Kidney epithelial cell (primary cell): Measurements from ENCODE around the gene CABP5. TPM values are rescaled to one million over a fixed set of nuclear protein-coding genes. Genes with fewer than 3 reads are reported as not detected.
"Not testable (repeated sequence)": the region's sequence is repeated elsewhere in the genome, so short reads cannot be mapped to it uniquely, and the experiment has no call there.

Source experiments
- DNase-seq: peaks from one replicate; pipeline ENCODE4 v3.0.0-alpha.2; 2010; ENCODE audit warnings: low read depth
- H3K27me3 ChIP-seq: 2 replicates; pipeline ENCODE4 v1.6.0; 2011; ENCODE audit warnings: low read length; ENCODE audit not compliant: control insufficient read depth, insufficient read depth
- H3K36me3 ChIP-seq: 2 replicates; pipeline ENCODE4 v1.5.1; 2011; ENCODE audit warnings: low read length; ENCODE audit not compliant: control insufficient read depth, insufficient read depth
- H3K4me3 ChIP-seq: 2 replicates; pipeline ENCODE4 v1.5.1; 2011; ENCODE audit warnings: low read depth, mild to moderate bottlenecking, control low read depth, low read length
- CTCF ChIP-seq: IDR thresholded peaks from 2 replicates; pipeline ENCODE4 v1.5.1; 2011; ENCODE audit warnings: mild to moderate bottlenecking, moderate library complexity, low read length, control low read depth, inconsistent platforms; ENCODE audit not compliant: insufficient read depth, poor library complexity, severe bottlenecking
- total RNA-seq: library from RNA; depleted of rRNA; stranded (reverse); fragments of >200 nt; gene quantifications from 2 replicates; pipeline ENCODE4 v1.2.3, GENCODE V29; 2015

Gene CABP5
- total RNA-seq, result not detected in 2 replicates

- H3K27me3 ChIP-seq, result no peaks in the 10 kb centered on the region
- no peaks in the 10 kb centered on the region for H3K36me3 ChIP-seq
- H3K4me3 ChIP-seq, result no peak within 1 kb of the TSS
- DNase-seq, result no peak
- no peak for TF ChIP-seq CTCF
These were observed at the start of gene CABP5 for GRCh38 chr19:48043675-48044258. CABP5 (minus strand) TSS chr19:48044079; CDS start chr19:48043922, 157 bp downstream.

- not testable (repeated sequence) for DNase-seq, H3K36me3 ChIP-seq, H3K4me3 ChIP-seq
These were observed 47.3 kb upstream of the CABP5 start for GRCh38 chr19:48091111-48091718.

GRCh38 chr19:48090281-48090802 lies 46.5 kb upstream of the CABP5 start:
- Histone ChIP-seq H3K36me3 (no peaks in the 10 kb centered on the region), H3K27me3 (no peaks in the 10 kb centered on the region), H3K4me3 (no peak overlapping the region)
- DNase-seq, result no peak
- TF ChIP-seq CTCF, result no peak

More at GRCh38 chr19:48091111-48091718, 47.3 kb upstream of the CABP5 start:
- H3K27me3 ChIP-seq, result not testable (repeated sequence)

DNA sequence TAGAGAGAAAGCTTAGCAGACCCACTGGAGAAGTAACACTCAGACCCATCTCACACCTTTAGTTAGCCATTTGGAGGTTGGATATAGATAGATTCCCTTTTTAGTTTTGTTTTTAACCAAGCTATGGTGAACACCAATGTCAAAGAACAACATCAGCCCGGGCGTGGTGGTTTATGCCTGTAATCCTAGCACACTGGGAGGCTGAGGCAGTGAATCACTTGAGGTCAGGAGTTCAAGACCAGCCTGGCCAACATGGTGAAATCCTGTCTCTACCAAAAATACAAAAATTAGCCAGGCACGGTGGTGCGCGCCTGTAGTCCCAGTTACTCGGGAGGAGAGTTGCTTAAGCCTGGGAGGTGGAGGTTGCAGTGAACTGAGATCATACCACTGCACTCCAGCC lies 45.1 kb upstream of the CABP5 start:
- DNase-seq, H3K27me3 ChIP-seq, H3K4me3 ChIP-seq, H3K36me3 ChIP-seq: not testable (repeated sequence)

DNA sequence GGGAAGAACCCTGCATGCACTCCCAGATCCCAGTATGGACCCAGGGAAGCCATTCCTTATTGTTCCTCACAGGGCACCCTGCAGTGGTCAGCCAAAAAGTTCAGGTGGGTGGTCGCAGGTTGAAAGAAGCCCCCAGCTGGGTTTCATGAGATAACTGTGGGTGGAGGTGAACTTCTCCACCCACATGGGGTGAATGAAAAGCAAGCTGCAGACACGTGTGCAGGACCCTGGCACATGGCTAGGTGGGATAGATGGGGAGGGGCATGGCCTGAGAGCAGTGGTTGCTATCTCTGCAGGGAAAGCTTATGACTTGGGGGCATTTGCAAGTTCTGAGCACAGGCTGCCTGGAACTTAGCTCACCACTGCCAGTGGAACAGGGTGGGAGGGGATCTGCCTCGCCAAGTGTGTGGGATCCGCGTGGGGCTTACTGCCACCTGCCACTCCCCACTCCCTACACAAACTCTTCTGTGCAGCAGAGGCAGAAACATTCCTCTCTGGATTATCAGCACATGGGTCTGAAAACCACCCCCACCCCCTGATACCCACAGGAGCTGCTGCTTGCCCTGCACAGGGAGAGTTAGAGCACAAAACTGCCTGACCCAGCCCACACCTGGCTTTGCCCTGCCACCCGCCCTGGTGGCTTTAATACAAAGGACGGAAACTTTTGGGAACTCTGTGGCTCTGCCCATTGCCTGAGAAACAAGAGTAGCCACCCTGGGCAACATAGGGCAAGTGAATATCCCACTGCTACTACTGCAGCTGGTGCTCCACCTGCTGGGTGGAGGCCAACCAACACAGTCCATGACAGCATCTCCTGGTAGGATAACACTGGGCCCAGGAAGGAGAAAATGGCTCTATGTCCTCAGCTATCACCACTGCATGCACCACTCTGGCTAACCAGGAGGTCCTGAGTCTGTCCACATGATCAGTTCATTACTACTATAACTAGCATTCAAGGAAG lies 42.3 kb upstream of the CABP5 start:
- no peak overlapping the region for H3K4me3 ChIP-seq
- no peak for TF ChIP-seq CTCF
- no peak for DNase-seq
- no peaks in the 10 kb centered on the region for H3K27me3 ChIP-seq
- H3K36me3 ChIP-seq, result no peaks in the 10 kb centered on the region

GRCh38 chr19:48085076-48085475 lies 41.2 kb upstream of the CABP5 start:
- H3K27me3 ChIP-seq, result no peaks in the 10 kb centered on the region
- H3K4me3 ChIP-seq, result no peak overlapping the region
- TF ChIP-seq CTCF, result no peak
- DNase-seq, result no peak
- no peaks in the 10 kb centered on the region for H3K36me3 ChIP-seq
